ENCODE measurements around the gene ASB7. TPM values are rescaled to one million over a fixed set of nuclear protein-coding genes. Genes with fewer than 3 reads are reported as not detected.

The ASB7 gene
- total and polyA plus RNA-seq, 8 donors, result 10.8 to 14.6 (median 13.2) TPM

DNA sequence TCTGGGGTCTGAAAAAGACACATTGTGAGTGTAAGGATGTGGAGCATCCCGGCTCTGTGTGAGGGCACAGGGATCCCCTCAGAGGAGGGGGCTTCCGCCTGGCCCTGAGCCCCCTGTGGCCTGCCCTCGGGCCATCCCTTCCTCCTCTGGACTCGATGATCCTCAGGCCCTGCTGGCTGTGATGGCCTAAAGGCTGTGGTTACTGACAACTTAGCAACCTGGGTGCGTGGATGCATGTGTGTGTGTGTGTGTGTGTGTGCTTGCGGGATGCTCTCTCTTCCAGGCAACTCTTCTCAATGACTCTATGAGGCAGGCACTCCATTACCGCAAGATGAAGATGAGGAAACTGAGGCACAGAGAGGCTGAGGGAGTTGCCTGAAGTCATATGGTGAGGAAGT, 66.0 kb downstream of the ASB7 start:
- Histone ChIP-seq H3K4me1 (peaks cover 0 to 7% of the 10 kb centered on the region in 2 donors), H3K4me3 (no peak overlapping the region), H3K36me3 (no peaks in the 10 kb centered on the region), H3K9me3 (no peaks in the 10 kb centered on the region), H3K27me3 (peaks cover 0 to 9% of the 10 kb centered on the region in 2 donors), H3K27ac (peak overlapping the region; percentile 0 to 26)
- intact Hi-C loops (cut with DNase I), result no loop called here
- peak in 2 of 4 donors; percentile 40 to 44 for DNase-seq
- peak; percentile 9 for ATAC-seq
- TF ChIP-seq, protein P1, sequence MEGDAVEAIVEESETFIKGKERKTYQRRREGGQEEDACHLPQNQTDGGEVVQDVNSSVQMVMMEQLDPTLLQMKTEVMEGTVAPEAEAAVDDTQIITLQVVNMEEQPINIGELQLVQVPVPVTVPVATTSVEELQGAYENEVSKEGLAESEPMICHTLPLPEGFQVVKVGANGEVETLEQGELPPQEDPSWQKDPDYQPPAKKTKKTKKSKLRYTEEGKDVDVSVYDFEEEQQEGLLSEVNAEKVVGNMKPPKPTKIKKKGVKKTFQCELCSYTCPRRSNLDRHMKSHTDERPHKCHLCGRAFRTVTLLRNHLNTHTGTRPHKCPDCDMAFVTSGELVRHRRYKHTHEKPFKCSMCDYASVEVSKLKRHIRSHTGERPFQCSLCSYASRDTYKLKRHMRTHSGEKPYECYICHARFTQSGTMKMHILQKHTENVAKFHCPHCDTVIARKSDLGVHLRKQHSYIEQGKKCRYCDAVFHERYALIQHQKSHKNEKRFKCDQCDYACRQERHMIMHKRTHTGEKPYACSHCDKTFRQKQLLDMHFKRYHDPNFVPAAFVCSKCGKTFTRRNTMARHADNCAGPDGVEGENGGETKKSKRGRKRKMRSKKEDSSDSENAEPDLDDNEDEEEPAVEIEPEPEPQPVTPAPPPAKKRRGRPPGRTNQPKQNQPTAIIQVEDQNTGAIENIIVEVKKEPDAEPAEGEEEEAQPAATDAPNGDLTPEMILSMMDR (IDR thresholded peaks at IDR 0.05), result no peak

DNA sequence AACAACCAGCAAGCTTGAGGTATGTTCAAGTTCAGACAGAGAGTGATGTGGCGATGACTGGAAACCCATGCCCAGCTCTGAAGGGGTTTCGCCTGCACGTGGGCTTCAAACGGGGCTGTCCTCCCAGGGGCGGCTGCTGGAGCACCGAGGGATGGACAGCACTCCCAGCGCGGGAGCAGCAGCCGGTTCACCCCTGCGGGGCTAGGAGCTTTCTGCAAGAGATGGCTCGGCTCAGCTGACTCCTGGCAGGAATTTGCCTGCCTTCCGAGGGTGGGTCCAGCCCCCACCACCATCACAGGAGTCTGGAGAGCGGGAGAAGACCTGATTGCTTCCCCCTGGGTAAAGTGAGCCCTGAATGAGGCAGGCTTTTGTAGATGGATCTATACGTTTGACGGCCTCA, 66.9 kb downstream of the ASB7 start:
- Histone ChIP-seq H3K4me3 (no peak overlapping the region), H3K36me3 (no peaks in the 10 kb centered on the region), H3K4me1 (peaks cover 0 to 7% of the 10 kb centered on the region in 2 donors), H3K27ac (no peak overlapping the region), H3K9me3 (no peaks in the 10 kb centered on the region), H3K27me3 (peaks cover 0 to 3% of the 10 kb centered on the region in 2 donors)
- intact Hi-C loops (cut with DNase I), result no loop called here
- TF ChIP-seq, protein P1 (IDR thresholded peaks at IDR 0.05), result no peak
- no peak for DNase-seq
- no peak for ATAC-seq

DNA sequence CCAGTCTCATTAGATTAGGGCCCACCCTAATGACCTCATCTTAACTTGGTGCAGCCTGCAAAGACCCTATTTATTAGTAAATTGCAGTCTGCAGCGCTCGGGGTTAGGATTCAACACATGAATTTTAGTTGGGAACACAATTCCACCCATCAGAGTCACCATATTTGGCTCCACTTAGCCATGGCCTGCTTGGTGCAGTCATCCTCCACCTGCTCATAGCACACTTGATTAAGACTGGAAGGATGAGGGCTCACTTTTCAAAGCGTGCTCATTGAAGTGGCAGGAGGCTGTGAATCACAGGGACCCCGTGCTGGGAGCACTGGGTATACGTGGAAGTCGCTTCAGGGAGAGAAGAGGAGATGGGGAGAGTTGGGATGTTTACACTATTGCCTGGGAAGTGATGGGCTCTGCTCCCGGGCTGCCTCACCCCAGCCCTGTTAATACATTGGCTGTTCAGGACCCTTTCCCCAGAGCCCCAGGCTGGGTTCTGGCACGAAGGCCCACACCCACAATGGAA, 68.2 kb downstream of the ASB7 start:
- H3K4me1 ChIP-seq, result peaks cover 0 to 7% of the 10 kb centered on the region in 2 donors
- no peak overlapping the region for H3K4me3 ChIP-seq
- no peak for ATAC-seq
- H3K36me3 ChIP-seq, result no peaks in the 10 kb centered on the region
- H3K9me3 ChIP-seq, result no peaks in the 10 kb centered on the region
- no peak for DNase-seq
- no peaks in the 10 kb centered on the region for H3K27me3 ChIP-seq
- no peak overlapping the region for H3K27ac ChIP-seq
- TF ChIP-seq, protein P1 (IDR thresholded peaks at IDR 0.05), result no peak
- intact Hi-C loops (cut with DNase I), result no loop called here

DNA sequence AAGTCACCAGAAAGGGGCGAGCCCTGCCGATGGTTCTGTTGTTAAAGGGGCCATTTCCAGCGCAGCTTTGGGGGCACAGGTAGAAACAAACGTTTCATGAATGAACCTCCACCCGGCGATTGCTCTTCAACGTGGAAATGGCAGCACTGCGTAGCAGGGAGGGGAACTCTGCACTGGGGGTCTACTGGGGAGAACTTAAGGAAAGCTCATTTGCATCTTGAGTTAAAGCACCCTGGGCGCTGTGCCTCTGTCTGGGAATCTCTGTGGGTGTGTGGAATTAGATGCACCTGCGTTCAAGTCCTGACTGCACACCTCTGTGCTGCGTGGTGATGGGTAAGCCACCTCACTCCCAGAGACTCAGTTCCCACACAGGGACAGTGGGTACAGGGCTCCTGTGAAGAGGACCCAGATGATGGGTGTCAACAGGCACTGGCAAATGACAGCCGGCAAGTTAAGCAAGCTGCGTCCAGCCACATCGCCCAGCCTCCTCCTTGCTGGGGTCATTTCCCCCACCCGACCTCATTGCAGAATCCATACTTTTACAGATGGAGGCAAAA, 68.8 kb downstream of the ASB7 start:
- intact Hi-C loops (cut with DNase I), result no loop called here
- TF ChIP-seq, protein P1 (IDR thresholded peaks at IDR 0.05), result no peak
- no peak overlapping the region for H3K4me3 ChIP-seq
- no peaks in the 10 kb centered on the region for H3K27me3 ChIP-seq
- no peaks in the 10 kb centered on the region for H3K36me3 ChIP-seq
- H3K27ac ChIP-seq, result no peak overlapping the region
- peaks cover 0 to 7% of the 10 kb centered on the region in 2 donors for H3K4me1 ChIP-seq
- DNase-seq, result no peak
- no peaks in the 10 kb centered on the region for H3K9me3 ChIP-seq
- ATAC-seq, result no peak

DNA sequence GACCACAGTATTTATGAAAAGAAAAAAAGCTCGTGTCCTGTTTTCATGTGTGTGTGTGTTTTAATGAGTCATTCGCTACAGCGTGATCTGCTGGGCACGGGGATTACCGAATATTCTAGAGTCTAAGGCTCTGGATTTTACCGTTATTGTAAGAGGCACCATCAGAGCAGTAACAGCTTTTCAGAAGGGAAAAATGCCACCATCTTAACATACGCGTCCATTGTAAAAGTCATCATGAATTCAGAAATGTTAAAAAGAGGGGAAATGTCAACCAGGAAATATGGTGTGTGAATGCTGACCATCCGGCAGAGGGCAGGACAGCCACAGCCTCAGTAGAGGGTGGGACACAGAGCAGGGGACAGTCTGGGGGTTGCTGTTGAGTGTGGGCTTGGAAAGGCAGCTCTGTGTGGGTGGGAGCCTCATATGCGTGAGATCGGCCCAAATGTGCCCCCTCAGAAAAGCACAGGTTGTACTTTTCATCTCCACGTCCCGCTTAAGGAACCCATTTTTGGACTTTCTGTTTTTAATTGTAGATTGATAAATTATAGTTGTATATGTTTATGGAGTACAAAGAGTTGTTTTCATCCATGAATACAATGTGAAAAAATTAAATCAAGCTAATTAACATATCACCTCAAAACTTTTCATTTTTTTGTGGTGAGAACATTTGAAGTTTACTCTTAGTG, 69.6 kb downstream of the ASB7 start:
- DNase-seq (peak in 1 of 4 donors; percentile 37), ATAC-seq (peak; percentile 70)
- intact Hi-C loops (cut with DNase I), result no loop called here
- H3K9me3 ChIP-seq, result no peaks in the 10 kb centered on the region
- H3K4me3 ChIP-seq, result no peak overlapping the region
- TF ChIP-seq, protein P1 (IDR thresholded peaks at IDR 0.05), result peak in 1 of 2 donors; percentile 31
- H3K36me3 ChIP-seq, result no peaks in the 10 kb centered on the region
- H3K4me1 ChIP-seq, result peaks cover 0 to 5% of the 10 kb centered on the region in 2 donors
- no peaks in the 10 kb centered on the region for H3K27me3 ChIP-seq
- peak overlapping the region in 1 of 2 donors; percentile 23 for H3K27ac ChIP-seq

Data from left lung (tissue), 10 donors.